SK-N-SH (cell line): ENCODE data around the gene ARHGAP15. TPM values are rescaled to one million over a fixed set of nuclear protein-coding genes. Genes with fewer than 3 reads are reported as not detected.

Experiments used
- CTCF ChIA-PET: fragments of 300-600, 350-600 bp; formaldehyde crosslinking; extraction: SDS; loops from one replicate; lab custom pipeline; 2021; lab: Yijun Ruan, JAX
- POLR2A ChIA-PET: fragments of 350-600 bp; sonication (Branson Sonifier 250); formaldehyde crosslinking; extraction: SDS; loops from one replicate; lab custom pipeline; 2020; ENCODE audit warnings: antibody characterized with exemption, inconsistent platforms; lab: Yijun Ruan, JAX
- DNase-seq: peaks from one replicate; pipeline ENCODE4 v3.0.0; 2012
- H2AFZ ChIP-seq: fragments of 200-600 bp; sonication (generic); 2 replicates; pipeline ENCODE4 v1.8.1; 2016; ENCODE audit warnings: antibody characterized with exemption, mild to moderate bottlenecking, low read depth
- H3F3A ChIP-seq: fragments of 200-600 bp; sonication (generic); replicated peaks from 2 replicates; pipeline ENCODE3; 2016; ENCODE audit warnings: antibody characterized with exemption, mild to moderate bottlenecking; ENCODE audit not compliant: insufficient read depth
- H3K27ac ChIP-seq, 2 experiments: fragments of 200-500 bp in 1 of 2; fragments of 200-600 bp in 1 of 2; sonication (Bioruptor generic) in 1 of 2; sonication (generic), shearing (Covaris generic) in 1 of 2; 2 replicates each; pipeline versions ENCODE4 v1.5.1 to v1.6.1; 2014 to 2016; ENCODE audit warnings: low read depth in 2 of 2, inconsistent platforms in 1 of 2, low read length in 1 of 2, mild to moderate bottlenecking in 1 of 2, mixed read lengths in 1 of 2
- H3K27me3 ChIP-seq: fragments of 200-600 bp; sonication (generic), shearing (Covaris generic); 2 replicates; pipeline ENCODE4 v1.6.1; 2016; ENCODE audit warnings: mixed run types; ENCODE audit not compliant: insufficient read depth
- H3K36me3 ChIP-seq, 2 experiments: fragments of 200-500 bp in 1 of 2; fragments of 200-600 bp in 1 of 2; sonication (Bioruptor generic) in 1 of 2; sonication (generic) in 1 of 2; replicated peaks in 1 of 2; 2 replicates each; pipeline versions ENCODE3 to v1.5.1; 2014 to 2016; ENCODE audit warnings: low read length in 1 of 2, mild to moderate bottlenecking in 1 of 2; ENCODE audit not compliant: insufficient read depth in 2 of 2, control insufficient read depth in 1 of 2
- H3K4me1 ChIP-seq, 2 experiments: fragments of 200-500 bp in 1 of 2; fragments of 200-600 bp in 1 of 2; sonication (Bioruptor generic) in 1 of 2; sonication (generic), shearing (Covaris generic) in 1 of 2; 2 replicates each; pipeline versions ENCODE4 v1.5.1 to v1.6.1; 2014 to 2016; ENCODE audit warnings: low read depth in 1 of 2, low read length in 1 of 2, mixed run types in 1 of 2; ENCODE audit not compliant: insufficient read depth in 2 of 2, control insufficient read depth in 1 of 2
- H3K4me2 ChIP-seq: fragments of 200-600 bp; sonication (generic), shearing (Covaris generic); 2 replicates; pipeline ENCODE4 v1.6.1; 2017; ENCODE audit warnings: mixed run types
- H3K4me3 ChIP-seq, 2 experiments: fragments of 200-500 bp in 1 of 2; fragments of 200-600 bp in 1 of 2; sonication (Bioruptor generic) in 1 of 2; sonication (generic), shearing (Covaris generic) in 1 of 2; 2 replicates each; pipeline versions ENCODE4 v1.5.1 to v1.8.1; 2014 to 2016; ENCODE audit warnings: low read depth in 2 of 2, inconsistent platforms in 1 of 2, low read length in 1 of 2, mild to moderate bottlenecking in 1 of 2, mixed read lengths in 1 of 2, moderate library complexity in 1 of 2
- H3K79me2 ChIP-seq: fragments of 200-600 bp; sonication (generic); 2 replicates; pipeline ENCODE4 v1.8.1; 2017; ENCODE audit warnings: mild to moderate bottlenecking; ENCODE audit not compliant: insufficient read depth
- H3K9ac ChIP-seq: fragments of 200-600 bp; sonication (generic); 2 replicates; pipeline ENCODE4 v1.6.1; 2017; ENCODE audit warnings: mixed run types
- H3K9me2 ChIP-seq: fragments of 200-600 bp; sonication (generic); 2 replicates; pipeline ENCODE4 v1.6.1; 2017; ENCODE audit warnings: mixed run types
- H3K9me3 ChIP-seq: fragments of 200-600 bp; sonication (generic); 2 replicates; pipeline ENCODE4 v1.6.1; 2017; ENCODE audit warnings: mixed run types, mild to moderate bottlenecking, moderate library complexity
- H4K20me1 ChIP-seq: fragments of 200-600 bp; sonication (generic); 2 replicates; pipeline ENCODE4 v1.6.1; 2017; ENCODE audit warnings: mild to moderate bottlenecking, mixed run types; ENCODE audit not compliant: insufficient read depth
- EZH2phosphoT487 ChIP-seq: fragments of 200-600 bp; sonication (generic); IDR thresholded peaks from 2 replicates; pipeline ENCODE4 v1.6.1; 2017; ENCODE audit warnings: low read depth, mixed run types, mild to moderate bottlenecking, antibody characterized with exemption, moderate library complexity, borderline replicate concordance
- GABPA ChIP-seq: IDR thresholded peaks from 2 replicates; pipeline ENCODE4 v1.4.0; 2012; ENCODE audit warnings: low read depth, mild to moderate bottlenecking
- GATA2 ChIP-seq: sonication (generic); formaldehyde crosslinking; IDR thresholded peaks from 2 replicates; pipeline ENCODE4 v1.5.0; 2020; ENCODE audit warnings: mild to moderate bottlenecking, missing genetic modification reagents
- MXI1 ChIP-seq: IDR thresholded peaks from 2 replicates; pipeline ENCODE4 v1.6.1; 2012; ENCODE audit warnings: mild to moderate bottlenecking, low read depth, low read length, improper control_type of control experiment
- NFIC ChIP-seq: IDR thresholded peaks from 2 replicates; pipeline ENCODE4 v1.4.0; 2012; ENCODE audit warnings: borderline replicate concordance
- NRF1 ChIP-seq: IDR thresholded peaks from 2 replicates; pipeline ENCODE4 v1.6.1; 2012; ENCODE audit warnings: low read depth, mild to moderate bottlenecking, low read length
- POLR2AphosphoS5 ChIP-seq: IDR thresholded peaks from 2 replicates; pipeline ENCODE4 v1.6.1; 2012; ENCODE audit warnings: low read depth, low read length
- RFX5 ChIP-seq: IDR thresholded peaks from 2 replicates; pipeline ENCODE4 v1.6.1; 2012; ENCODE audit warnings: mild to moderate bottlenecking, improper control_type of control experiment, low read length
- RXRA ChIP-seq: IDR thresholded peaks from 2 replicates; pipeline ENCODE4 v1.4.0; 2012; ENCODE audit warnings: low read depth, mild to moderate bottlenecking, borderline replicate concordance
- SMC3 ChIP-seq: IDR thresholded peaks from 2 replicates; pipeline ENCODE4 v1.6.1; 2012; ENCODE audit warnings: low read depth, low read length, improper control_type of control experiment
- TAF1 ChIP-seq: IDR thresholded peaks from 2 replicates; pipeline ENCODE4 v1.6.1; 2012; ENCODE audit warnings: low read depth, mild to moderate bottlenecking, low read length, moderate library complexity, borderline replicate concordance
- TCF12 ChIP-seq: IDR thresholded peaks from 2 replicates; pipeline ENCODE4 v1.4.0; 2012
- TEAD4 ChIP-seq: IDR thresholded peaks from 2 replicates; pipeline ENCODE4 v1.4.0; 2012; ENCODE audit warnings: mild to moderate bottlenecking, borderline replicate concordance; ENCODE audit not compliant: insufficient read depth
- YY1 ChIP-seq: IDR thresholded peaks from 2 replicates; pipeline ENCODE4 v1.4.0; 2012; ENCODE audit warnings: low read depth, mild to moderate bottlenecking
- WGBS: methylation state at CpG from one replicate; pipeline ENCODE4 v1.1.6; 2017; ENCODE audit warnings: low lambda C conversion rate; 5-methylcytosine and 5-hydroxymethylcytosine counted together
- polyA plus RNA-seq, 3 experiments: library from polyadenylated mRNA; depleted of rRNA; stranded (reverse); fragments of >200 nt; gene quantifications; 2 replicates each; pipeline ENCODE4 v1.2.3, GENCODE V29; 2012
- TF ChIP-seq, protein P1 (sequence below): IDR thresholded peaks from 2 replicates; pipeline ENCODE4 v1.4.0; 2012; ENCODE audit warnings: low read depth
- TF ChIP-seq, protein P2 (sequence below): fragments of 200-600 bp; sonication (generic); IDR thresholded peaks from 2 replicates; pipeline ENCODE4 v1.6.1; 2017; ENCODE audit warnings: antibody characterized with exemption, mild to moderate bottlenecking, moderate library complexity
- TF ChIP-seq, protein P3 (sequence below): IDR thresholded peaks from 2 replicates; pipeline ENCODE4; 2012
- TF ChIP-seq, protein P4 (sequence below): IDR thresholded peaks from 2 replicates; pipeline ENCODE4 v1.4.0; 2012; ENCODE audit warnings: low read depth, borderline replicate concordance
- TF ChIP-seq, protein P5 (sequence below): fragments of 150-350 bp; IDR thresholded peaks from 2 replicates; pipeline ENCODE4 v1.6.1; 2016; ENCODE audit warnings: mild to moderate bottlenecking, low read depth, low read length

The ARHGAP15 gene
- polyA plus RNA-seq, 1 of the 3 experiments (the other 2 are of a cell fraction) = not detected

DNA sequence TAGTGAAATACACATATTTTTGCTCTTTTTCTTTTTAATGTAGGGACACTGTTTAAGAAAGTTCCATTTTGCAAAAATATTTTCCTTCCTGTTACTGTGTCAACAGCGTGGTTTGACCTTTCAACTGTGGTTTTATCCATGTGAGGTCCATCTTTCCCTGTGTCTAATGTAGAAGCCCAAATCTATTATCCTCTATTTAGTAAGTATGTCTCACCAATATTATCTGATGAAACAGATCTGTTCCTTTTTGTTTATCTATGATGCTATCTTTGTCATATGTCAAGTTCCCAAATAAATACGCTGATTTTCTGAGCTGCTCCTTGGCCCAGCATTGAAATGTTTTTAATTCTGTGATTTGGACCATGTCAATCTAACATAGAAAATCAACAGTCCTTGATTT lies 3.5 kb upstream of the ARHGAP15 start:
- Histone ChIP-seq H2AFZ (no peak overlapping the region), H3K27ac (no peak overlapping the region), H3F3A (no peaks in the 10 kb centered on the region), H3K4me2 (no peak overlapping the region), H3K4me1 (no peaks in the 10 kb centered on the region), H3K36me3 (no peaks in the 10 kb centered on the region), H3K9me2 (no peaks in the 10 kb centered on the region), H3K27me3 (no peaks in the 10 kb centered on the region), H3K79me2 (no peaks in the 10 kb centered on the region), H3K4me3 (no peak overlapping the region), H4K20me1 (no peaks in the 10 kb centered on the region), H3K9me3 (no peaks in the 10 kb centered on the region), H3K9ac (no peak overlapping the region)
- TF ChIP-seq GATA2 (CRISPR knock-in tag) = no peak
- TF ChIP-seq, protein P1, sequence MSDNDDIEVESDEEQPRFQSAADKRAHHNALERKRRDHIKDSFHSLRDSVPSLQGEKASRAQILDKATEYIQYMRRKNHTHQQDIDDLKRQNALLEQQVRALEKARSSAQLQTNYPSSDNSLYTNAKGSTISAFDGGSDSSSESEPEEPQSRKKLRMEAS = no peak
- no peak for TF ChIP-seq NFIC
- no peak for TF ChIP-seq POLR2AphosphoS5
- no peak for TF ChIP-seq SMC3
- TF ChIP-seq RFX5 = no peak
- no peak for TF ChIP-seq MXI1
- TF ChIP-seq NRF1 = no peak
- TF ChIP-seq, protein P2, sequence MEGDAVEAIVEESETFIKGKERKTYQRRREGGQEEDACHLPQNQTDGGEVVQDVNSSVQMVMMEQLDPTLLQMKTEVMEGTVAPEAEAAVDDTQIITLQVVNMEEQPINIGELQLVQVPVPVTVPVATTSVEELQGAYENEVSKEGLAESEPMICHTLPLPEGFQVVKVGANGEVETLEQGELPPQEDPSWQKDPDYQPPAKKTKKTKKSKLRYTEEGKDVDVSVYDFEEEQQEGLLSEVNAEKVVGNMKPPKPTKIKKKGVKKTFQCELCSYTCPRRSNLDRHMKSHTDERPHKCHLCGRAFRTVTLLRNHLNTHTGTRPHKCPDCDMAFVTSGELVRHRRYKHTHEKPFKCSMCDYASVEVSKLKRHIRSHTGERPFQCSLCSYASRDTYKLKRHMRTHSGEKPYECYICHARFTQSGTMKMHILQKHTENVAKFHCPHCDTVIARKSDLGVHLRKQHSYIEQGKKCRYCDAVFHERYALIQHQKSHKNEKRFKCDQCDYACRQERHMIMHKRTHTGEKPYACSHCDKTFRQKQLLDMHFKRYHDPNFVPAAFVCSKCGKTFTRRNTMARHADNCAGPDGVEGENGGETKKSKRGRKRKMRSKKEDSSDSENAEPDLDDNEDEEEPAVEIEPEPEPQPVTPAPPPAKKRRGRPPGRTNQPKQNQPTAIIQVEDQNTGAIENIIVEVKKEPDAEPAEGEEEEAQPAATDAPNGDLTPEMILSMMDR = no peak
- TF ChIP-seq, protein P3, sequence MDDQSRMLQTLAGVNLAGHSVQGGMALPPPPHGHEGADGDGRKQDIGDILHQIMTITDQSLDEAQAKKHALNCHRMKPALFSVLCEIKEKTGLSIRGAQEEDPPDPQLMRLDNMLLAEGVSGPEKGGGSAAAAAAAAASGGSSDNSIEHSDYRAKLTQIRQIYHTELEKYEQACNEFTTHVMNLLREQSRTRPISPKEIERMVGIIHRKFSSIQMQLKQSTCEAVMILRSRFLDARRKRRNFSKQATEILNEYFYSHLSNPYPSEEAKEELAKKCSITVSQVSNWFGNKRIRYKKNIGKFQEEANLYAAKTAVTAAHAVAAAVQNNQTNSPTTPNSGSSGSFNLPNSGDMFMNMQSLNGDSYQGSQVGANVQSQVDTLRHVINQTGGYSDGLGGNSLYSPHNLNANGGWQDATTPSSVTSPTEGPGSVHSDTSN = no peak
- no peak for TF ChIP-seq TAF1
- TF ChIP-seq YY1 = no peak
- TF ChIP-seq, protein P4, sequence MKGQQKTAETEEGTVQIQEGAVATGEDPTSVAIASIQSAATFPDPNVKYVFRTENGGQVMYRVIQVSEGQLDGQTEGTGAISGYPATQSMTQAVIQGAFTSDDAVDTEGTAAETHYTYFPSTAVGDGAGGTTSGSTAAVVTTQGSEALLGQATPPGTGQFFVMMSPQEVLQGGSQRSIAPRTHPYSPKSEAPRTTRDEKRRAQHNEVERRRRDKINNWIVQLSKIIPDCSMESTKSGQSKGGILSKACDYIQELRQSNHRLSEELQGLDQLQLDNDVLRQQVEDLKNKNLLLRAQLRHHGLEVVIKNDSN = no peak
- no peak for TF ChIP-seq RXRA
- TF ChIP-seq, protein P5, sequence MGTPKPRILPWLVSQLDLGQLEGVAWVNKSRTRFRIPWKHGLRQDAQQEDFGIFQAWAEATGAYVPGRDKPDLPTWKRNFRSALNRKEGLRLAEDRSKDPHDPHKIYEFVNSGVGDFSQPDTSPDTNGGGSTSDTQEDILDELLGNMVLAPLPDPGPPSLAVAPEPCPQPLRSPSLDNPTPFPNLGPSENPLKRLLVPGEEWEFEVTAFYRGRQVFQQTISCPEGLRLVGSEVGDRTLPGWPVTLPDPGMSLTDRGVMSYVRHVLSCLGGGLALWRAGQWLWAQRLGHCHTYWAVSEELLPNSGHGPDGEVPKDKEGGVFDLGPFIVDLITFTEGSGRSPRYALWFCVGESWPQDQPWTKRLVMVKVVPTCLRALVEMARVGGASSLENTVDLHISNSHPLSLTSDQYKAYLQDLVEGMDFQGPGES = no peak
- no peak for TF ChIP-seq GABPA
- no peak for TF ChIP-seq TEAD4
- no peak for TF ChIP-seq EZH2phosphoT487
- TF ChIP-seq TCF12 = no peak
- ChIA-PET CTCF (interaction anchor here (0.8 to 1.1 kb wide), 3 partner anchors 15 to 20 kb away, joined by 3 read pairs; no protein-coding TSS in a partner anchor), POLR2A (no interaction called here)
- no peak for DNase-seq
- WGBS = 23% methylated on average over 2 of the region's 2 CpGs
